Placental pericyte (primary cell): ENCODE results near the gene HOXB6. TPM values are rescaled to one million over a fixed set of nuclear protein-coding genes. Genes with fewer than 3 reads are reported as not detected.

Source experiments
- small RNA-seq: library from RNA; depleted of rRNA; stranded (forward); fragments of <200 nt; gene quantifications from one replicate; pipeline ENCODE3, GENCODE V24; 2012; ENCODE audit warnings: low replicate concordance
- total RNA-seq: library from RNA; depleted of rRNA; stranded (reverse); fragments of >200 nt; gene quantifications from 2 replicates; pipeline ENCODE4 v1.2.3, GENCODE V29; 2012

The HOXB6 gene
- total RNA-seq, result under 0.01 and 0.29 TPM in 2 replicates

GRCh38 chr17:48604770-48605329 lies at the start of gene HOXB6:
Gene HOXB6 (minus strand): TSS chr17:48604986. CDS start chr17:48598150, 6,836 bp downstream.

GRCh38 chr17:48626245-48627117 lies 21.7 kb upstream of the HOXB6 start, which contains the start of gene HOXB9:
Gene HOXB9 (minus strand): TSS chr17:48626358. CDS start chr17:48626269, 89 bp downstream.

GRCh38 chr17:48615047-48615962 lies 10.5 kb upstream of the HOXB6 start, which contains the start of gene HOXB8:
Gene HOXB8 (minus strand): TSS chr17:48615292. CDS start chr17:48614704, 588 bp downstream.

GRCh38 chr17:48610282-48611211 lies 5.8 kb upstream of the HOXB6 start, which contains the start of gene HOXB7:
Gene HOXB7 (minus strand): TSS chr17:48611017. CDS start chr17:48610918, 99 bp downstream.

GRCh38 chr17:48593126-48593829 lies 11.5 kb downstream of the HOXB6 start, which contains the start of gene HOXB5:
Gene HOXB5 (minus strand): TSS chr17:48593779. CDS start chr17:48593682, 97 bp downstream.

GRCh38 chr17:48589831-48590606 lies 14.8 kb downstream of the HOXB6 start, which contains the start of gene HOXB3:
Gene HOXB3 (minus strand): TSS chr17:48590241. CDS start chr17:48552474, 37,767 bp downstream.

GRCh38 chr17:48577946-48578615 lies 26.7 kb downstream of the HOXB6 start, which contains the start of gene HOXB4:
Gene HOXB4 (minus strand): TSS chr17:48578350. CDS start chr17:48578319, 31 bp downstream.

Small RNAs within 50 kb of the gene (small RNA-seq; reads per million reads assigned to genes)
- gene MIR196A1, result 5.6 reads per million, percentile 89 among the genes with 10 or more reads in this experiment

Other genes with a start within 250 kb of the HOXB6 start
- not detected in 2 replicates for gene SKAP1, start 174.8 kb downstream of the HOXB6 start, total RNA-seq
- gene HOXB1, start 74.0 kb downstream of the HOXB6 start, total RNA-seq, result not detected in 2 replicates
- 2.8 and 10.5 TPM in 2 replicates for gene HOXB2, start 59.9 kb downstream of the HOXB6 start, total RNA-seq
- gene HOXB4, start 26.6 kb downstream of the HOXB6 start, total RNA-seq, result under 0.01 and 0.57 TPM in 2 replicates
- 0.22 and 1.6 TPM in 2 replicates for gene HOXB3, start 14.7 kb downstream of the HOXB6 start, total RNA-seq
- gene HOXB5, start 11.2 kb downstream of the HOXB6 start, total RNA-seq, result under 0.01 TPM in 1 of 2 replicates, not detected in the other
- 0.66 and 1.1 TPM in 2 replicates for gene HOXB7, start 6.0 kb upstream of the HOXB6 start, total RNA-seq
- not detected in 2 replicates for gene HOXB8, start 10.3 kb upstream of the HOXB6 start, total RNA-seq
- 0.22 TPM in 1 of 2 replicates, not detected in the other for gene HOXB9, start 21.4 kb upstream of the HOXB6 start, total RNA-seq
- gene PRAC1, start 117.5 kb upstream of the HOXB6 start, total RNA-seq, result not detected in 2 replicates
- 0.66 TPM in 1 of 2 replicates, not detected in the other for gene PRAC2, start 118.2 kb upstream of the HOXB6 start, total RNA-seq
- 1.6 and 1.8 TPM in 2 replicates for gene HOXB13, start 123.8 kb upstream of the HOXB6 start, total RNA-seq
- under 0.01 and 0.44 TPM in 2 replicates for gene TTLL6, start 212.2 kb upstream of the HOXB6 start, total RNA-seq
- gene CALCOCO2, start 226.0 kb upstream of the HOXB6 start, total RNA-seq, result 61.6 and 108 TPM in 2 replicates